Astrocyte (in vitro differentiated cells and primary cell): ENCODE data around the gene FHL2. TPM values are rescaled to one million over a fixed set of nuclear protein-coding genes. Genes with fewer than 3 reads are reported as not detected.

ENCODE experiments used
- DNase-seq: peaks from one replicate; pipeline ENCODE4 v3.0.0-alpha.2; 2010; ENCODE audit warnings: low read depth
- FAIRE-seq: peaks from 2 replicates; lab custom pipeline; 2011; peaks lifted over from hg19 to GRCh38; lab: Jason Lieb, UNC
- H2AFZ ChIP-seq: 2 replicates; pipeline ENCODE4 v1.6.0; 2012; ENCODE audit warnings: low read depth, low read length, inconsistent platforms
- H3K27ac ChIP-seq: 2 replicates; pipeline ENCODE4 v1.5.1; 2011; ENCODE audit warnings: low read depth, low read length, inconsistent platforms
- H3K27me3 ChIP-seq: 2 replicates; pipeline ENCODE4 v1.6.0; 2011; ENCODE audit warnings: low read length, inconsistent platforms; ENCODE audit not compliant: insufficient read depth
- H3K36me3 ChIP-seq: 2 replicates; pipeline ENCODE4 v1.5.1; 2011; ENCODE audit warnings: low read length, inconsistent platforms; ENCODE audit not compliant: insufficient read depth
- H3K4me1 ChIP-seq: 2 replicates; pipeline ENCODE4 v1.5.1; 2011; ENCODE audit warnings: low read length, inconsistent platforms; ENCODE audit not compliant: insufficient read depth
- H3K4me2 ChIP-seq: 2 replicates; pipeline ENCODE4 v1.6.0; 2012; ENCODE audit warnings: low read length, inconsistent platforms
- H3K4me3 ChIP-seq: 2 replicates; pipeline ENCODE4 v1.5.1; 2011; ENCODE audit warnings: low read depth, mild to moderate bottlenecking, low read length, inconsistent platforms; ENCODE audit not compliant: insufficient read depth
- H3K79me2 ChIP-seq: 2 replicates; pipeline ENCODE4 v1.6.0; 2012; ENCODE audit warnings: mild to moderate bottlenecking, low read length, inconsistent platforms; ENCODE audit not compliant: insufficient read depth
- H3K9ac ChIP-seq: 2 replicates; pipeline ENCODE4 v1.6.0; 2012; ENCODE audit warnings: mild to moderate bottlenecking, low read length, inconsistent platforms
- H3K9me3 ChIP-seq: 2 replicates; pipeline ENCODE4 v1.5.1; 2012; ENCODE audit warnings: low read depth, mild to moderate bottlenecking, low read length, inconsistent platforms; ENCODE audit not compliant: insufficient read depth
- H4K20me1 ChIP-seq: 2 replicates; pipeline ENCODE4 v1.6.0; 2012; ENCODE audit warnings: low read length, inconsistent platforms; ENCODE audit not compliant: insufficient read depth
- H3K27ac Mint-ChIP-seq: one replicate; pipeline ENCODE4 v1.8.0; 2021; ENCODE audit warnings: mild to moderate bottlenecking, mixed read lengths; ENCODE audit not compliant: unreplicated experiment
- H3K27me3 Mint-ChIP-seq: one replicate; pipeline ENCODE4 v1.8.0; 2021; ENCODE audit warnings: low read depth, mixed read lengths; ENCODE audit not compliant: unreplicated experiment
- H3K36me3 Mint-ChIP-seq: one replicate; pipeline ENCODE4 v1.8.0; 2021; ENCODE audit warnings: low read depth, mixed read lengths; ENCODE audit not compliant: unreplicated experiment
- H3K4me1 Mint-ChIP-seq: one replicate; pipeline ENCODE4 v1.8.0; 2021; ENCODE audit warnings: low read depth, mixed read lengths; ENCODE audit not compliant: unreplicated experiment
- H3K4me3 Mint-ChIP-seq: one replicate; pipeline ENCODE4 v1.8.0; 2021; ENCODE audit warnings: mild to moderate bottlenecking, moderate library complexity, mixed read lengths; ENCODE audit not compliant: unreplicated experiment
- H3K9me3 Mint-ChIP-seq: one replicate; pipeline ENCODE4 v1.8.0; 2021; ENCODE audit warnings: mild to moderate bottlenecking, mixed read lengths; ENCODE audit not compliant: unreplicated experiment
- EZH2 ChIP-seq: IDR thresholded peaks from 2 replicates; pipeline ENCODE4 v1.6.1; 2012; ENCODE audit warnings: mild to moderate bottlenecking, low read length, inconsistent platforms; ENCODE audit not compliant: insufficient read depth
- total RNA-seq: library from RNA; stranded (reverse); gene quantifications from 2 replicates; pipeline ENCODE4 v1.2.1, GENCODE V29; 2021
- TF ChIP-seq, protein P1 (sequence below): IDR thresholded peaks from 2 replicates; pipeline ENCODE4 v1.5.1; 2011; ENCODE audit warnings: low read depth, mild to moderate bottlenecking, inconsistent platforms, low read length, moderate library complexity; ENCODE audit not compliant: insufficient read depth

Gene FHL2
- total RNA-seq, 1 donor from 2014 or later, result 104 TPM

- H3K27ac ChIP-seq, result no peak overlapping the region
- no peaks in the 10 kb centered on the region for H3K9me3 ChIP-seq
- no peaks in the 10 kb centered on the region for H3K36me3 ChIP-seq
- H3K4me3 ChIP-seq, result no peak overlapping the region
- peak; percentile 41 for DNase-seq
- H2AFZ ChIP-seq, result no peak overlapping the region
- TF ChIP-seq, protein P1, sequence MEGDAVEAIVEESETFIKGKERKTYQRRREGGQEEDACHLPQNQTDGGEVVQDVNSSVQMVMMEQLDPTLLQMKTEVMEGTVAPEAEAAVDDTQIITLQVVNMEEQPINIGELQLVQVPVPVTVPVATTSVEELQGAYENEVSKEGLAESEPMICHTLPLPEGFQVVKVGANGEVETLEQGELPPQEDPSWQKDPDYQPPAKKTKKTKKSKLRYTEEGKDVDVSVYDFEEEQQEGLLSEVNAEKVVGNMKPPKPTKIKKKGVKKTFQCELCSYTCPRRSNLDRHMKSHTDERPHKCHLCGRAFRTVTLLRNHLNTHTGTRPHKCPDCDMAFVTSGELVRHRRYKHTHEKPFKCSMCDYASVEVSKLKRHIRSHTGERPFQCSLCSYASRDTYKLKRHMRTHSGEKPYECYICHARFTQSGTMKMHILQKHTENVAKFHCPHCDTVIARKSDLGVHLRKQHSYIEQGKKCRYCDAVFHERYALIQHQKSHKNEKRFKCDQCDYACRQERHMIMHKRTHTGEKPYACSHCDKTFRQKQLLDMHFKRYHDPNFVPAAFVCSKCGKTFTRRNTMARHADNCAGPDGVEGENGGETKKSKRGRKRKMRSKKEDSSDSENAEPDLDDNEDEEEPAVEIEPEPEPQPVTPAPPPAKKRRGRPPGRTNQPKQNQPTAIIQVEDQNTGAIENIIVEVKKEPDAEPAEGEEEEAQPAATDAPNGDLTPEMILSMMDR, result no peak
- no peak for TF ChIP-seq EZH2
- H3K4me1 Mint-ChIP-seq, result peaks cover 17% of the 10 kb centered on the region
- H3K4me2 ChIP-seq, result no peak overlapping the region
- no peak overlapping the region for H3K27ac Mint-ChIP-seq
- H3K27me3 Mint-ChIP-seq, result peaks cover 3% of the 10 kb centered on the region
- H3K4me3 Mint-ChIP-seq, result no peak overlapping the region
- no peaks in the 10 kb centered on the region for H3K36me3 Mint-ChIP-seq
- no peak for FAIRE-seq
- H3K9me3 Mint-ChIP-seq, result no peaks in the 10 kb centered on the region
- H3K79me2 ChIP-seq, result no peaks in the 10 kb centered on the region
- no peaks in the 10 kb centered on the region for H4K20me1 ChIP-seq
- peaks cover 1% of the 10 kb centered on the region for H3K27me3 ChIP-seq
- peaks cover 9% of the 10 kb centered on the region for H3K4me1 ChIP-seq
- no peak overlapping the region for H3K9ac ChIP-seq
These were observed 40.3 kb upstream of the FHL2 start for GRCh38 chr2:105439141-105439540.

DNA sequence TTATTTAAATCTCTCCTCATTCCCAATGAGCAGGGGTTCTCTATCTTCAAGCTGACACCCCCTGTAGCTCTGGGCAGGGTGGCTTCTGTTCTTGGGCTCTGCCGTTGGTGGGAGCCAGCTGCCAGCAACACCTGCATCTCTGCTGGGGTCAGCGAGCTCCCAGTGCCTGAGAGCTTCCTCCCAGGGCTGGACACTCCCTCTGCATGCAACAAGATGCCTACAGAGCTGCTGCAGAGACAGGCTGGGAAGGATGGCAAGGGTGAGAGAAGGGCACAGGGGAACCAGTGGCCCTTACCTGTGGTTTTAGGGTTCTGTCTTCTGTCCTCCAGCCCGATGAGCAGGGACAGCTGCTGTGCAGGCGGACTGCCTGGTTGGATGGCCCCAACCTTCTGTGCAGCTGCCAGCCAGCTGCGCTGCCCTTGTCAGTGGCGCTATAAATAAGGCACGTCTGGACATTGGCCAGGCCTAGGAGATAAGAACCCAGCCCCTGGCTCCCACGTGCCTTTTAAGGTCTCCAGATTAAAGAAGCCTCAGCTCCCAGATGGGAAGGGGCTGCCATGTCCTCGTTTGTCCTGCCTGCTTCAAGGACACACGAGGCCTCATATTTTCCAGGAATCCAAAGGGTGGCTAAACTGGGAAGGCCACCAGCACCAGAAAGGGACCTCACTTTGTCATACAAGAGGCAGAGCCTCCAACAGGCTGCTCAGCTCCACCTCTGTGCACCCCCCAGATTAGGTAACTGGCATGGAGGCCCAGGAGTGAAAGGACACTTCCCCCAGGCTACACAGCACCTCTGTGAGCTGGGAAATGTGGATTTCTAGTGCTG, 39.5 kb upstream of the FHL2 start:
- no peaks in the 10 kb centered on the region for H3K79me2 ChIP-seq
- no peak overlapping the region for H2AFZ ChIP-seq
- peak overlapping the region; percentile 38 for H3K4me2 ChIP-seq
- no peaks in the 10 kb centered on the region for H3K27me3 ChIP-seq
- Mint-ChIP-seq H3K36me3 (no peaks in the 10 kb centered on the region), H3K27me3 (peaks cover 6% of the 10 kb centered on the region), H3K9me3 (no peaks in the 10 kb centered on the region), H3K4me3 (no peak overlapping the region), H3K4me1 (peaks cover 14% of the 10 kb centered on the region), H3K27ac (no peak overlapping the region)
- no peak for FAIRE-seq
- no peaks in the 10 kb centered on the region for H3K36me3 ChIP-seq
- no peaks in the 10 kb centered on the region for H4K20me1 ChIP-seq
- TF ChIP-seq, protein P1, result no peak
- TF ChIP-seq EZH2, result no peak
- H3K9ac ChIP-seq, result no peak overlapping the region
- peaks cover 9% of the 10 kb centered on the region for H3K4me1 ChIP-seq
- H3K4me3 ChIP-seq, result no peak overlapping the region
- H3K27ac ChIP-seq, result no peak overlapping the region
- H3K9me3 ChIP-seq, result no peaks in the 10 kb centered on the region
- DNase-seq, result peak; percentile 56

DNA sequence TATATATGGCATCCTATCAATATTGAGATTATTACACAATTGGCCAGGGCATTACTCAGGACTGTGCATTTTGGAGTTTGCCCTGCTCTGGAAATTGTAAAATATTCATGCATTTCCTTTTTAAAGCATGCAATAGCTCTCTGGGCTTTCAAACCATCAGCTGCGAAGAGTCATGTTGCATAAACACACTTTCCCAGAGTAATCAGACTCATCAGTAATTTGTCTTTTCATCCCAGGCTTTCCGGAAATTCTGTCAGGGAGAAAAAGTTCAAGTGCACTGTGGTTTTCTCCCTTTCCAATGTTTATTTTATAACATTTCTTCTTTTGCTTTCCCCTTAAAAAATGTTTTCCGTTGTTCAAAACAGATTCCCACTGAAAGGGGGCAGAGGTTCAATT, 38.9 kb upstream of the FHL2 start:
- peaks cover 9% of the 10 kb centered on the region for H3K4me1 ChIP-seq
- no peaks in the 10 kb centered on the region for H3K79me2 ChIP-seq
- H2AFZ ChIP-seq, result no peak overlapping the region
- peak overlapping the region; percentile 38 for H3K4me2 ChIP-seq
- H3K4me3 Mint-ChIP-seq, result no peak overlapping the region
- H3K36me3 Mint-ChIP-seq, result no peaks in the 10 kb centered on the region
- DNase-seq (peak; percentile 86), FAIRE-seq (no peak)
- peaks cover 11% of the 10 kb centered on the region for H3K4me1 Mint-ChIP-seq
- peaks cover 2% of the 10 kb centered on the region for H3K27me3 ChIP-seq
- H3K4me3 ChIP-seq, result no peak overlapping the region
- H3K9me3 ChIP-seq, result no peaks in the 10 kb centered on the region
- H3K9me3 Mint-ChIP-seq, result no peaks in the 10 kb centered on the region
- no peak overlapping the region for H3K27ac ChIP-seq
- no peak overlapping the region for H3K27ac Mint-ChIP-seq
- no peak overlapping the region for H3K9ac ChIP-seq
- peaks cover 6% of the 10 kb centered on the region for H3K27me3 Mint-ChIP-seq
- no peaks in the 10 kb centered on the region for H3K36me3 ChIP-seq
- TF ChIP-seq, protein P1, result no peak
- no peak for TF ChIP-seq EZH2
- H4K20me1 ChIP-seq, result no peaks in the 10 kb centered on the region
